CD14-positive monocyte (primary cell): ENCODE data around the gene ACY1. TPM values are rescaled to one million over a fixed set of nuclear protein-coding genes. Genes with fewer than 3 reads are reported as not detected.

ENCODE experiments used
- DNase-seq, 3 donors: peaks; one replicate each; pipeline ENCODE4 v3.0.0-alpha.2; 2011 to 2022
- H2AFZ ChIP-seq: 2 replicates; pipeline ENCODE4 v1.6.0; 2012; ENCODE audit warnings: mild to moderate bottlenecking, low read depth, low read length, inconsistent platforms; ENCODE audit not compliant: insufficient read depth, poor library complexity, severe bottlenecking
- H3K27ac ChIP-seq, 2 donors: 1 replicate in 1 of 2; 2 replicates in 1 of 2; pipeline ENCODE4 v1.5.1; 2012 to 2013; ENCODE audit warnings: low read length in 2 of 2, control low read depth in 1 of 2, inconsistent platforms in 1 of 2, low read depth in 1 of 2, mild to moderate bottlenecking in 1 of 2
- H3K27me3 ChIP-seq, 2 donors: one replicate each; pipeline versions ENCODE4 v1.6.0 to v1.6.1; 2011 to 2013; ENCODE audit warnings: low read length in 2 of 2; ENCODE audit not compliant: control insufficient read depth in 2 of 2, insufficient read depth in 2 of 2
- H3K36me3 ChIP-seq, 2 donors: replicated peaks in 1 of 2; 1 replicate in 1 of 2; 2 replicates in 1 of 2; pipeline versions ENCODE4 v1.5.1 to v1.6.1; 2012 to 2013; ENCODE audit warnings: low read length in 2 of 2, control low read depth in 1 of 2, inconsistent platforms in 1 of 2, mild to moderate bottlenecking in 1 of 2; ENCODE audit not compliant: insufficient read depth in 2 of 2, control insufficient read depth in 1 of 2
- H3K4me1 ChIP-seq, 2 donors: 1 replicate in 1 of 2; 2 replicates in 1 of 2; pipeline versions ENCODE4 v1.5.1 to v1.6.1; 2012 to 2013; ENCODE audit warnings: low read length in 2 of 2, control low read depth in 1 of 2, inconsistent platforms in 1 of 2, mild to moderate bottlenecking in 1 of 2, moderate library complexity in 1 of 2; ENCODE audit not compliant: insufficient read depth in 2 of 2, control insufficient read depth in 1 of 2
- H3K4me2 ChIP-seq: replicated peaks from 2 replicates; pipeline ENCODE3; 2012; ENCODE audit warnings: low read length, moderate library complexity, mild to moderate bottlenecking; ENCODE audit not compliant: poor library complexity, severe bottlenecking; ENCODE audit errors: extremely low read depth
- H3K4me3 ChIP-seq, 3 experiments: fragments of 200-600 bp in 1 of 3; sonication (generic) in 1 of 3; replicated peaks in 1 of 3; 1 replicate in 2 of 3; 2 replicates in 1 of 3; pipeline ENCODE4 v1.5.1; 2011 to 2013; ENCODE audit warnings: low read length in 3 of 3, mild to moderate bottlenecking in 3 of 3, control low read depth in 2 of 3, low read depth in 2 of 3, inconsistent platforms in 1 of 3, moderate library complexity in 1 of 3
- H3K79me2 ChIP-seq: 2 replicates; pipeline ENCODE4 v1.6.0; 2012; ENCODE audit warnings: mild to moderate bottlenecking, control low read depth, inconsistent platforms, low read length, moderate library complexity; ENCODE audit not compliant: insufficient read depth
- H3K9ac ChIP-seq: 2 replicates; pipeline ENCODE4 v1.6.0; 2017; ENCODE audit warnings: low read length, mild to moderate bottlenecking; ENCODE audit not compliant: insufficient read depth, poor library complexity, severe bottlenecking
- H3K9me3 ChIP-seq, 2 donors: replicated peaks in 1 of 2; 1 replicate in 1 of 2; 2 replicates in 1 of 2; pipeline versions ENCODE4 v1.5.1 to v1.6.1; 2012 to 2013; ENCODE audit warnings: low read length in 2 of 2, control low read depth in 1 of 2; ENCODE audit not compliant: control insufficient read depth in 1 of 2, insufficient read depth in 1 of 2
- H4K20me1 ChIP-seq: 2 replicates; pipeline ENCODE4 v1.6.0; 2012; ENCODE audit warnings: mild to moderate bottlenecking, low read length, control low read depth, moderate library complexity; ENCODE audit not compliant: insufficient read depth
- H3K27ac Mint-ChIP-seq, 7 donors: one replicate each; pipeline ENCODE4 v1.8.0; 2020; ENCODE audit warnings: mild to moderate bottlenecking in 7 of 7, mixed read lengths in 7 of 7, moderate library complexity in 6 of 7, inconsistent platforms in 2 of 7
- H3K27me3 Mint-ChIP-seq, 3 donors: one replicate each; pipeline ENCODE4 v1.8.0; 2021 to 2022; ENCODE audit warnings: low read depth in 3 of 3, mild to moderate bottlenecking in 3 of 3, mixed read lengths in 3 of 3, moderate library complexity in 3 of 3, inconsistent platforms in 1 of 3
- H3K36me3 Mint-ChIP-seq, 2 donors: one replicate each; pipeline ENCODE4 v1.8.0; 2020; ENCODE audit warnings: mixed read lengths in 2 of 2, inconsistent platforms in 1 of 2, mild to moderate bottlenecking in 1 of 2
- H3K4me1 Mint-ChIP-seq: one replicate; pipeline ENCODE4 v1.8.0; 2020; ENCODE audit warnings: mild to moderate bottlenecking, mixed read lengths
- H3K4me3 Mint-ChIP-seq, 2 donors: one replicate each; pipeline ENCODE4 v1.8.0; 2020; ENCODE audit warnings: mild to moderate bottlenecking in 2 of 2, mixed read lengths in 2 of 2, moderate library complexity in 1 of 2
- H3K9me3 Mint-ChIP-seq, 7 donors: one replicate each; pipeline ENCODE4 v1.8.0; 2020 to 2022; ENCODE audit warnings: mixed read lengths in 7 of 7, mild to moderate bottlenecking in 6 of 7, moderate library complexity in 6 of 7, inconsistent platforms in 2 of 7
- WGBS: methylation state at CpG from one replicate; pipeline ENCODE4 v1.1.5; 2013; ENCODE audit warnings: missing lambda C conversion rate; ENCODE audit not compliant: insufficient coverage; 5-methylcytosine and 5-hydroxymethylcytosine counted together
- intact Hi-C, 2 donors: fragments of 100-400 bp; cut with micrococcal nuclease; formaldehyde crosslinking; loops; one replicate each; pipeline versions ENCODE4 v1.15.0 to v1.15.1; 2023
- polyA plus RNA-seq, 3 donors: library from polyadenylated mRNA; depleted of rRNA in 1 of 3; unstranded in 2 of 3; stranded (reverse) in 1 of 3; fragments of 300-500 nt in 2 of 3; fragments of >200 nt in 1 of 3; fragmentation: Illumina TruSeq in 2 of 3; gene quantifications; 1 replicate in 2 of 3; 2 replicates in 1 of 3; pipeline ENCODE4 v1.2.3, GENCODE V29; 2012 to 2021
- TF ChIP-seq, protein P1 (sequence below): fragments of 200-600 bp; IDR thresholded peaks from one replicate; pipeline ENCODE4 v1.8.0; 2022; ENCODE audit warnings: antibody characterized with exemption, mild to moderate bottlenecking

ACY1 gene
- polyA plus RNA-seq, 3 donors = 13.3 to 18.0 (median 14.5) TPM

DNA sequence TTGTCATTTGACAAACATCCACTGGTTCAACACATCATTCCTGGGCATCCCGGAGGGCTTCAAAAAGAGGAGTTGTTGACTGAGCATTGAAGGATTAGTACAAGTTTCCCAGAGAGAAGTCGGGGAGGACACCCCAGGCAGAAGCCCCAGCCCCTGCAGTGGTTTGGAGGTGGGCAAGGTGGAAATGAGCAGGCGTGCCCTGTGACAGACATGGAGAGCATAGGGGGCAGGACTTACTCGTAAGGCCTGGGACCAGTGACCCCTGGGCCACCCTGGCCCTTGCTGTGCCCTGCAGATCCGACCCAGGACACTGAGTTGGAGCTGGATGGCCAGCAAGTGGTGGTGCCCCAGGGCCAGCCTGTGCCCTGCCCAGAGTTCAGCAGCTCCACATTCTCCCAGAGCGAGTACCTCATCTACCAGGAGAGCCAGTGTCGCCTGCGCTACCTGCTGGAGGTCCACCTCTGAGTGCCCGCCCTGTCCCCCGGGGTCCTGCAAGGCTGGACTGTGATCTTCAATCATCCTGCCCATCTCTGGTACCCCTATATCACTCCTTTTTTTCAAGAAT, 35.2 kb upstream of the ACY1 start:
- Histone ChIP-seq H4K20me1 (no peaks in the 10 kb centered on the region), H3K4me2 (no peak overlapping the region), H3K27me3 (no peaks in the 10 kb centered on the region), H3K4me3 (no peak overlapping the region), H3K4me1 (peaks cover 5 to 8% of the 10 kb centered on the region in 2 donors), H3K9me3 (no peaks in the 10 kb centered on the region), H2AFZ (no peak overlapping the region), H3K36me3 (no peaks in the 10 kb centered on the region), H3K9ac (no peak overlapping the region), H3K27ac (no peak overlapping the region), H3K79me2 (no peaks in the 10 kb centered on the region)
- H3K9me3 Mint-ChIP-seq = peaks cover 0 to 1% (median 0%) of the 10 kb centered on the region in 7 donors
- WGBS = 92% methylated on average over 9 of the region's 10 CpGs
- H3K27ac Mint-ChIP-seq = no peak overlapping the region
- H3K4me1 Mint-ChIP-seq = peaks cover 8% of the 10 kb centered on the region
- intact Hi-C loops = no loop called here
- TF ChIP-seq, protein P1, sequence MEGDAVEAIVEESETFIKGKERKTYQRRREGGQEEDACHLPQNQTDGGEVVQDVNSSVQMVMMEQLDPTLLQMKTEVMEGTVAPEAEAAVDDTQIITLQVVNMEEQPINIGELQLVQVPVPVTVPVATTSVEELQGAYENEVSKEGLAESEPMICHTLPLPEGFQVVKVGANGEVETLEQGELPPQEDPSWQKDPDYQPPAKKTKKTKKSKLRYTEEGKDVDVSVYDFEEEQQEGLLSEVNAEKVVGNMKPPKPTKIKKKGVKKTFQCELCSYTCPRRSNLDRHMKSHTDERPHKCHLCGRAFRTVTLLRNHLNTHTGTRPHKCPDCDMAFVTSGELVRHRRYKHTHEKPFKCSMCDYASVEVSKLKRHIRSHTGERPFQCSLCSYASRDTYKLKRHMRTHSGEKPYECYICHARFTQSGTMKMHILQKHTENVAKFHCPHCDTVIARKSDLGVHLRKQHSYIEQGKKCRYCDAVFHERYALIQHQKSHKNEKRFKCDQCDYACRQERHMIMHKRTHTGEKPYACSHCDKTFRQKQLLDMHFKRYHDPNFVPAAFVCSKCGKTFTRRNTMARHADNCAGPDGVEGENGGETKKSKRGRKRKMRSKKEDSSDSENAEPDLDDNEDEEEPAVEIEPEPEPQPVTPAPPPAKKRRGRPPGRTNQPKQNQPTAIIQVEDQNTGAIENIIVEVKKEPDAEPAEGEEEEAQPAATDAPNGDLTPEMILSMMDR = no peak
- no peaks in the 10 kb centered on the region for H3K36me3 Mint-ChIP-seq
- H3K4me3 Mint-ChIP-seq = no peak overlapping the region
- H3K27me3 Mint-ChIP-seq = peaks cover 2 to 4% (median 2%) of the 10 kb centered on the region in 3 donors
- no peak for DNase-seq

DNA sequence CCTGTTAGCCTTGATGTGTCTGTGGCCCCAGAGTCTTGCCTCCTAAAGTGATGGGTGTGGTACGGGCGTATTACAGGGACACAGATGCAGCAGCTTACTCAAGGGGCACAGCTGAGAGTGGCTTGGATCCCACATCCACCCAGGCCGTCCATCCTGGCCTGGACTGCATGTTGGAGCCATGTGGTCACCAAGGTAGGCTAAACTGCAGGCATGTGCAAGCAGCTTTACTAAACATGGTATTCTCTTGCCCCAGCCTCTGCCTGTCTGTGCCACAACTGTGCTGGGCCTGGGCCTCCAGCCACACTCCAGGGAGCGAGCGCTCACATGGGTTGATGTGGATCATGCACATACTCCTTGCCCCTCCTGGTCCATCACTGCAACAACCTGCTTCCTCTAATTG, 34.2 kb upstream of the ACY1 start:
- Mint-ChIP-seq H3K27me3 (peaks cover 2 to 4% (median 2%) of the 10 kb centered on the region in 3 donors), H3K4me3 (no peak overlapping the region), H3K27ac (no peak overlapping the region), H3K36me3 (no peaks in the 10 kb centered on the region), H3K4me1 (peaks cover 16% of the 10 kb centered on the region), H3K9me3 (peaks cover 0 to 2% (median 0%) of the 10 kb centered on the region in 7 donors)
- Histone ChIP-seq H3K4me2 (no peak overlapping the region), H3K27ac (no peak overlapping the region), H4K20me1 (no peaks in the 10 kb centered on the region), H3K4me1 (peaks cover 13 to 14% of the 10 kb centered on the region in 2 donors), H3K36me3 (no peaks in the 10 kb centered on the region), H3K9me3 (no peaks in the 10 kb centered on the region), H3K27me3 (no peaks in the 10 kb centered on the region), H2AFZ (no peak overlapping the region), H3K4me3 (no peak overlapping the region), H3K79me2 (no peaks in the 10 kb centered on the region), H3K9ac (no peak overlapping the region)
- intact Hi-C loops = no loop called here
- no peak for DNase-seq
- TF ChIP-seq, protein P1 = no peak
- whole genome bisulfite sequencing = 100% methylated on average over 5 of the region's 5 CpGs
